ENCODE results near the gene SSU72.

SSU72 gene

DNA sequence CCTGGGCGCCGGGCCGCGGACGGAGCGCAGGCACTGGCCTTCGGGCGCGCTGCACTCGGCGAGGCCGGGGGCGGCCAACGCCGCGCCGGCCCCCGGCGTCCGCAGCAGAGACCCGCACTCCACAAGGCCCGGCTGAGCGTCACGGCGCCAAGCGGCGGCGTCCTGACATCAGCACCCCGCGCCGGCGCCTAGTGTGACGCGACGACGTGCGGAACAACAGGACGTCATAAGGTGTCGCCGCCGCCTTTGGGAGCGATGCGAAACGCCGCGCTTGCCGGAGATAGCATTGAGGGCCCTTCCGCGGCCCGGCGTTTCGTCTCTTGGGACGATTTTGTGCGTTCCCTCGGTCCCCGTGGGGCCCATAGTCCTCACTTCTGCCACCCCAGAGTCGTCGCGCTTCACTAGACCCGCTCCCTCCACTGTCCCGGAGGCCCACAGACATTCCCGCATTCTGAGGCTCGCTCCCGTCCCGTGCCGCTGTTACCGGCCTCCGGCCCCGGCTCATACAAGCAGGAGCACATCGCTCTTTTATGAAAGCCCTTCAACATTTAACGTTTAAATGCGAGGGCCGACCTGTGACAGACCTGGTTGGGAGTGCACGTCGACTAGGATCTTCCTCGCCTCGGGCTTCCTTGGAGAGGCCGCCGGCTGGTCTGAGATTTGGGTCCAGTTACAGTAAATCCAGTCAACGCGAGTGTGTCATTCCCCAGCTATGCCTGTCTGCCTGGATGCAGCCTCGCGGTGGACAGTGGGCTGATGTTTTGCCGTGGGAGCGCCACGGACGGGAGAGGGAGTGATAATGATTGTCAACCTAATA is at the start of gene SSU72:
Gene SSU72 (minus strand): TSS at position 143 of the 817 bp plus-strand sequence. CDS start 306 bp downstream, outside the sequence.
- peak; percentile 92 for DNase-seq (ENCODE audit: low read depth)

DNA sequence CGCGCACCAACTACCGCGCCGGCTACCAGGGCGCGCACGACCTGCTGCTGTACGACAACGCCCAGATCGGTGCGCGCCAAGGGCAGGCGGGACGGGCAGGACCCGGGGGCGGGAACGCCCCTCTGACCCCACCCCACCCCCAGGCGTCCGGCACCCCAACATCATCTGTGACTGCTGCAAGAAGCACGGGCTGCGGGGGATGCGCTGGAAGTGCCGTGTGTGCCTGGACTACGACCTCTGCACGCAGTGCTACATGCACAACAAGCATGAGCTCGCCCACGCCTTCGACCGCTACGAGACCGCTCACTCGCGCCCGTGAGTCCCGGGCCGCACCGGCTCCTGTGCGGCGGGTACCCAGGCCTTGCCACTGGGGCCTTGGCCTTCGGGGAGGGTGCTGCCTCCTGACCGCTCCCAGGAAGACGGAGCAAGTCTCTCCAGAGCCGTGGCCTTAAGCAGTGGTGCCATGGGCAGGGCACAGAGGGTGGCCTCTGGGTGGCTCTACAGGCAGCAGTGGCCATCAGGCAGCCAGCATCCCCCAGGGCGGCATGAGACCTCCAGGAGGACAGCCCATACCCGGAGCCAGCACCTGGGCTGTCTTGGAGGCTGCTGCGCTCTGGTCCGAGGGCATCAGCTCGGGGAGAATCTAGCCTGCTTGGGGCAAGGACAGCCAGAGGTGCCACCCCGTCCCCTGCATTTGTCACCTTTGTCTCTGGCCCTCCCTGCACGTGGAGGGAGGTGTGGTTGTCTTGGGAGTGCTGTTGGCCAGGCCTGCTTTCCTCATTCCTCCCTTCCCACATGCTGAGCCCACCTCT is 49.2 kb upstream of the SSU72 start:
- DNase-seq (ENCODE audit: low read depth): no peak

DNA sequence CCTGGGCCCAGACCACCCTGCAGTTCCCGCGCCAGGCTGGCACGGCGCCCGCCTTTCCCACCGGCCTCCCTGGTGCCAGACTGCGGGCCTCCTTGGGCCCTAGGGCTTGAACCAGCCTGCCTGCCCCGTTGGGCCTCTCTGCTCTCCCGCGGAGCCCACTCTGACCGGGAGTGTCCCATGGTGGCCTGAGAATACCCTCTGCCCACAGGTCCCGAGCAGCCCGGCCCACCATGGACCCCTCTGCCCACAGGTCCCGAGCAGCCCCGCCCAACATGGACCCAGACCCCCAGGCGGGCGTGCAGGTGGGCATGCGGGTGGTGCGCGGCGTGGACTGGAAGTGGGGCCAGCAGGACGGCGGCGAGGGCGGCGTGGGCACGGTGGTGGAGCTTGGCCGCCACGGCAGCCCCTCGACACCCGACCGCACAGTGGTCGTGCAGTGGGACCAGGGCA is 48.5 kb upstream of the SSU72 start:
- DNase-seq (ENCODE audit: low read depth): no peak

DNA sequence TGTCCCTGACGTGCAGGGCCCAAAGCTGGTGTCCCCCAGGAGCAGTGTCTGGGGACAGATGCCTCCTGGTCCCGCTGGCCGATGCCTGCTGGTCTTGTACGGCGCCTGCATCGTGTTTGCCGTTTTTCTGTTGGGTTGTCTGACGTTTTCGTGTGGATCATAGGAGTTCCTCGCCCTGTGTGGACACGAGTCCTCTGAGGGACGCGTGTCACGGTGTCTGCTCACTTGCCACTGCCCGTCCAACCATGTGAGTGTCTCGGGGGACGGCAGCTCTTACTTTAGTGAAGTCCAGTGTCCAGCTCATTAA is 48.1 kb upstream of the SSU72 start:
- DNase-seq (ENCODE audit: low read depth): no peak

DNA sequence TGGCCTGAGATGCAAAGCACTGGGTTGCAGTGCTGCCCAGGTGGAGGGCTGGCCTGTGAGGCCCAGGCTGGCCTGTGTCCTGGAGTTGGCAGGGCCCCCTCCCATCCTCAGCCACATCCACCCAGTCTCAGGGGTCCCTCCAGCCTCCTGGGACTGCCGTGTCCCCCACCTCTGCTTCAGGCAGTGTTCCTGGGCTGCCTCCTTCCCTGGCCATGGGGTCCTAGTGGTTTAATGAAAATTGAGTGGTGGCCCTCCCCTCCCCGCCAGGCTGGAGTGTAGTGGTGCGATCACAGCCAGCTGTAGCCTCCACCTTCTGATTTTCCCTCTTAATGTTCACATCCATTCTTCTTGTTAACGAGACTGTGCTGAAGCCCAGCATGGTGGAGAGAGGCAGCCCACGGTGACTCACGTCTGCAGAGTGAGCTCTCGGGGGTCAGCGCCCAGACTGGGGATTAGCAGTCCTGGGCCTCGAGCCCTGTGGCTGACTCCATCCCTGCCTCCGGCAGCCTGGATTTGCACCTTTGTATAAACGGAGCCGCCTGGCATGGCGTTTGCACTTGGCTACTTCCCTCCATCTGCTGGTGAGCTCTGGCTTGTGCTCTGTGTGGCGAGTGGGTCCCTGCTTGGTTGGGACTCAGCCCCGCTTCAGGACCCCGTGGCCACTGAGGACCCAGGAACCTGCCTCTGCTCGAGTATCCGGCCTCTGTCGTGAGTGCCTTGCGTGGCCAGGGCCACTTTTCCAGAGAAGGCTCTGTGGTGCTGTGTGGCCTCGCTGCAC is 47.5 kb upstream of the SSU72 start:
- DNase-seq (ENCODE audit: low read depth): no peak

DNA sequence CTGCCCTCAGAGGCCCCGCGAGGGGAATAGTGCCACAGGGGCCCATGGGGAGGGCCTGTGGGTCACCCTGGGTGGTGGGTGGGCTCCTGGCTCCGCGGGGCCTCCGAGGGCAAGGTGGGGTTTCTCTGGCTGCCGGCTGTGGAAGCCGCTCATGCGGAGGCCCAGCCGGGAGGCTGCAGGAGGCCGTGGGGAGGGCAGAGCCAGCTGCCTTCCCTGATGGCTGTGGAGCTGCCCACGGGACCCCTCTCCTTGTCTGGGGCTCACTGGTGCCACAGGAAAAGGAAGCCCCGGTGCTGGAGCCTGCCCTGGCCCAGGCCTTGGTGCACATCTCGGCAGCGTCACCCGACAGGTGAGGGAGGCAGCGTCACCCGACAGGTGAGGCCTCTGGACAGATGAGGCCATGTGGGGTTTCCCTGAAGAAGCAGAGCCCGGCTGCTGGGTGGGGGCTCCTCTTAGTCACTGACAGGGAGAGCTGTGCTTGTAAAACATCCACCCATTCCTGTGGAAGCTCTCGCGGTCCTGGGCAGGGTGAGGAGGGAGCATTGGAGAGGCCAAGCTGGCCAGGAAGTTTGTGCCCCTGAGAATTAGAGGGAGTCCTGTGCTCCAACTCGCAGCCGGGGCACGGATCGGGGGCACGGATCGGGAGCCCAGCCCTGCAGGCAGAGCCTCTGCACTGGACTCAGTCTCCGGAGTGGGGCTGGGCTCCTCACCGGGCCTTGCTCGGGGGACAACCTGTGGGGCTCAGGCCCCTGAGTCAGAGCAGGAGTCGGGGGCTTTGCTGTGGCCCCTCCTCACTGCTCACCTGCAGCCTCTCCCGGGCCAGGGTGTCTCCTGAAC is 46.7 kb upstream of the SSU72 start:
- no peak for DNase-seq (ENCODE audit: low read depth)

DNA sequence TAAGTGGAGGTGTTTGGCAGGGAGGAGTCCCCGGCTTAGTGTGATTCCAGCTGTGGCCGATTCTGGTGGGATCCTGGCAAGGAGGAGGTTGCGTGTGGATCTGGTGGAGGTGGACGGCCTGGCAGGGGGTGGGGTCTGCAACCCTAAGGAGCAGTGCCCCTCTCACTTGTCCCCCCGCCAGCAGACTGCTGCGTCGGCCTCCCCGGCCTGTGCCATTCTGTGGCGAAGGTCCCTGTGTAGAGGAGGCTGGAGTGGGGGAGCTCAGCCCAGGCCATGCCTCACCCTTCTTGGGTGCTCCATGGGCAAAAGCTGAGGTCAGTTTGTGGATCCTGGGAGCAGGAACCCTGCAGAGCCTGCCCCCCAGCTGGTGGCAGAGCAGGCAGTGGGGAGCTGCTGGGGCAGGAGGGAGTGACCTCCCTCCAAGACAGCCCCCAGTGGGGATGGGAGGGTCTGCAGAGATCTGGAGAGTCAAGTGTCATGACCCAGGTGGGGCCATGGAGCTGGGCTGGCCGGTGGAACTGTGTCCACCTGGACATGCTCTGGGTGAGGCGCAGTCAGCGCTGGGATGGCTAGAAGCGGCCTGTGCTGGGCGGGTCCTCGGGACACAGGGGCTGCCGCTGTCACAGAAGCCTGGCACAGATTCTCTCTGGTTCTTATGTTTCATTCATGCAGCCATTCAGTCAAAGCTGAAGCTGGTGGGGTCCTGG is 45.9 kb upstream of the SSU72 start:
- DNase-seq (ENCODE audit: low read depth): no peak

DNA sequence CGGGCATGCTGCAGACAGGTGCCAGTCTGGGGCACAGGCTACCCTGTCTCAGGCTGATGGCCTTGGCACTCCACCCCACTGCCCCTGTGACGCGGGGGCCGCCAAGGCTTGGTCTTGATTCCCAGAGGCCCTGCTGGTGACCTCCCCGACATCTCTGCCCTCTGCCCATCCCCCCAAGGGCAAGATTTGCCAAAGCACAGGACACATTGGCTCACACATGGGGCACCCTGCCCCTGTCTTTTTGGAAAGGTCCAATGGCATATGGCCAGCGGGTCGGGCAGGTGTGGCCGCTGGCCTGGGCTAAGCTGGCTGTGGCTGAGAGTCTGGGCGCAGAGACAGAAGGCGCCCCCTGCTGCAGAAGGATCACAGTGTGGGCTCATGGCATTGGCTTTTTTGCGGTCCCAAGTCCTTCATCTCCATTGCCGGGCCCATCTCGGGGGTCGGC is 45.3 kb upstream of the SSU72 start:
- DNase-seq (ENCODE audit: low read depth): no peak

DNA sequence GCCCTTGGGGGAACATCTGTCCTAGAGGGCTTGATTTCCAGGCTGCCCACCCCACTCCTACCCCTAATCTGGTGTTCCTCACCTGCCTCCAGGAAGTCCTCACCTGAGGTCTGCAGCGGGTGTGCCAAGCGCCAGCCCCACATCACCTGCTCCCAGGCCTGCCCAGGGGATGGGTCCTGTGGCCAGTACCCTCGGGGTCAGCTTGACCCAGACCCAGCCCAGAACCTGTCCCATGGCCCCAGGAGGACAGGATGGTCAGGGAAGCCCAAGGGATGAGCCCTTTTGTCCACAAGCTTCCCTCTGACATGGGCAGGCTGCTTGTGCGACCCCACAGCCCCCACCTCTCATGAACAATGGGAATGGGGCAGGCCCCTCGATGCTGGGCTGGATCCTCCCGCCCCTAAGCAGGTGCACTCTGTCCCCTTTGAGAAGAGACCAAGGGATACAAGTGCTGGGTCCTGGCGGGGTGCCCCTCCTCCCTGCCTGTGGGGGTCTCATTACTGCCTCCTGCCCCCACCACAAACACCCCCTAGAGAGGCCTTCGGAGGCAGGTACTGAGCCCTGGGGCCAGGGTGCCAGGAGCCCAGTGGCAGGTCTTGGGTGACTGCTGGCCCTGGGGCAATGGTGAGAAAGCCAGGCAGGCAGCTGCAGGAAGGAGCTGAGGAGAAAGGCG is 43.9 kb upstream of the SSU72 start:
- DNase-seq (ENCODE audit: low read depth): no peak

DNA sequence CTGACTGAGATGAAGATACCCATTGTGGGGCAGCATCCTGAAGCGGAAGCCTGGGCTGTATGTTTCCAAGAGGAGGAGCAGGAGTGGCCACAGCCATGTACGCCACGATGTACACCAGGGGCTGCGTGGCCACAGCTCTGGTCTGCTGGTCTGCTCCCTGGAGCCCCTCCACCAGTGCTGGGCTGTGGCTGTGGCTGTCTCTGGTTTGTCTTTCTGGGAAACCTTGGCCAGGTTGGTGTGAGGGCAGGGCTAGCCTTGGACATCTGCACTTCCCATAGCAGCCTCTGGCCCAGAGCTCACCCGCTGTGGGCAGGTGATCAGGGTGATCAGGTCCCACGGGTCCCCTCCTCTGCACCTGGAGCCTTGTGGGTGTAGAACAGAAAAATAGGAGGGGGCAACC is 43.3 kb upstream of the SSU72 start:
- no peak for DNase-seq (ENCODE audit: low read depth)

DNA sequence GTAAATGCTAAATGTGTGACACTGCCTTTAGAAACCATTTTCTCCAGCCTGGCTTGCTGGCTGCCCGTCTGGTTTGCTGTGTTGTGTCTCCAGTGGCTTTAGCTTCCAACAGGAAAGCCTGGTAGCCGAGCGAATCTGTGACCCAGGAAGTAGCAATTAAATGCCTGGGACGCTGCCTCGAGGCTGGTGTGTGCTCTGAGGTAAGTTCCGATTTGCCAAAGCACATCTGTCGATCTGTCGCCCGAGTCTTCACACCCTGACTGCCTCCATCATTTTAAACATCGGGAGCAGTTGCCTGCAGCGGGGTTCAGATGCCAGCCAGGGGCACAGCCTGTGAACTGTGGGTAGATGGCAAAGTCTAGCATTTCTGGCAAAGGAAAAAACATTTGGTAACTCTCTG is 42.9 kb upstream of the SSU72 start:
- no peak for DNase-seq (ENCODE audit: low read depth)

DNA sequence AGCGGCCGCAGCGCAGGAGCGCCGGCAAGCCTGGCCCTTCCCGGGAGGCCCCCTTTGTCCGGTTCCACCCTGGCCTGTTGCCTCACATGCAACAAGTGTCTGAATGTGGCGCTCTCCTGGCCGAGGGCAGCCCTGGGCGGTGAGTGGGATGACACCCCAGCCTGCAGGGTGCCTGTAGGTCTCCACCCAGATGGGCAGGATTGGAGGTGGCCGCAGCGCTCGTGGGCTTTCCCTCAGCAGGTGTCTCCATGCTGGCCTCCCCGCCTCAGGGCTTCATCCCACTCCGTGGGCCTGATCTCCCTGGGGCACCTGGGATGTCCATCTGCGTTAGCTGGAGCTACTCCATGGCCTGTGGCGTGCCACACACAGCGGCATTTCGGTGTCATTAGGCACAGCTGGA is 42.2 kb upstream of the SSU72 start:
- no peak for DNase-seq (ENCODE audit: low read depth)

DNA sequence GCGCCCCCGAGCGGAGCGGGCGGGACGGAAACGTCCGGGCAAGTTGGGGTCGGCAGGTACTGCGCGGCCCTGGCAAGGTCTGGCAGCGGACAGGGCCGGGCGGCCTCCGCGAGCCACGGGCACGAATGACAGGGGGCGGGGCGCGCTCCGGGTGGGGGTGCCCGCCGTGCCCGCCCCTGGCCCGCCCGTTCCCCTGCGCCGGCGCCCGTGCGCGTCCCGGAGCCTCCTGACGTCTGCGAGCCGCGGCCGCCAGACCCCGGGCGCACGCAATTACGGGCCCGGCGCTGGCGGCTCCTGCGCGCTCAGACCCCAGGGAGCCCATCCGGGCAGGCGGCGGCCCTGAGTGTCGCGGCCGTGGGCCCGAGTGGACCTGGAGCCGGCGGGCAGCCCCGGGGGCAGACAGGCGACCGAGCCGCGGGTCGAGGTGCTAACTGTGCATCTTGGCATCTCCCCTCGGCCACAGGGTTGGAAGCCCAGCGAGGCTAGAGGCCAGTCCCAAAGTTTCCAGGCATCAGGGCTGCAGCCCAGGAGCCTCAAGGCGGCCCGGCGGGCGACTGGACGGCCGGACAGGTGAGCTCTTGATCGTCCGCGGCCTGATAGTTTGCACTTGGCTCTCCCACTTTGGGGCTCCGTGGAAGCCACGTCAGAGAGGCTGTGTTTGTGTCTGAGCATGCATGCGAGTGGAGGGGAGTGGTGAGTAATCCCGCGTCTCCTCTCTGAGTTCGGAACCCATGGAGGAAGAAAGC is 41.6 kb upstream of the SSU72 start:
- DNase-seq (ENCODE audit: low read depth): peak; percentile 47

DNA sequence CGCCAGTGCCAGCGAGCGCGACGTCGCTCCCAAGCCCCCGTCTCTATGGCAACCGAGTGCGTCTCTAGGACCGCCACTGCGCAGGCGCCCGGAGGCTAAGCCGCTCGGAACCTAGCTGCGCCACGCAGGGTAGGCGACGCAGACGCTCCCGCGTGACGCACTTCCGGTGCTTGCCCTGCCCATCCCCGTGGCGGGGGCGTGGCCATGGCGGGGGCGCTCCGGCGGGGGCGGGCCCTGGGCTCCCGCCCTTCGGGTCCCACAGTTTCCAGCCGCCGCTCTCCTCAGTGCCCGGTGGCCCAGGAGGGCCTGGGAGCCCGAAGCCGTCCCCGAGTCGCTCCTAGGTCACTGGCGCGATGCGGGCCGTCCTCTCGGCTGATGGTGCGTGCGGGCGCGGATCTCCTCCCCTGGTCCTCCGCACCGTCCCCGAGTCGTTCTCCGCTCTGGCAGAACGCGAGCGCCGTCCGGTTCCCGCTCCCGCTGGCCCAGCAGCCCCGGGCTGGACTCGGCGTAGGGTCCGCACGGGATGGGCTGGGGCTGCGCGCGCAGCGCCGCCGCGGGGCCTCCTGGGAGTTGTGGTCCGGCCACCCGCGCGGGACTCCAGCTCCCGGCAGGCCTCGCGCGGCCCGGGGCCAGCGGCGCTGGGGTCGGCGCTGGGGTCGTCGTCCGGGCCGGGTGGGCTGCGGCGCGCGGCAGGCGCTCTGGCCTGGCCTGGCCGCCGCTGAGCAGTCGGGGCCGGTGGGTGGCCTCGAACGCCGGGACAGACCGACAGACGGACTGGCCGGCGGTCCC is 40.8 kb upstream of the SSU72 start, which contains the start of gene MIB2:
Gene MIB2 (plus strand): TSS at position 245 of the 789 bp plus-strand sequence. CDS start 7,953 bp downstream, outside the sequence.
- DNase-seq (ENCODE audit: low read depth): peak; percentile 93

DNA sequence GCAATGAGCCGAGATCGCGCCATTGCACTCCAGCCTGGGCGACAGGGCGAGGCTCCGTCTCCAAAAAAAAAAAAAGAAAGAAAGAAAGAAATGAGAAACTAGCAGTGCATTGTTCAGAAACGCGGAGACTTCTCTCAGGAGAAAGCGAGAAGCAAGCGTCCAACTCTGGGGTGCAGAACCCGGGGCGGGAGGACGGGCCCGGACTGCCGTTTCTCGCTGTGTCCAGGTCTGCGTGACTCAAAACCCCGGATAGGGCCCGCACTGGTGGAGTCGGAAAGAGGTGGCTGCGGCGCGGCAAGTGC is 40.2 kb upstream of the SSU72 start:
- no peak for DNase-seq (ENCODE audit: low read depth)

DNA sequence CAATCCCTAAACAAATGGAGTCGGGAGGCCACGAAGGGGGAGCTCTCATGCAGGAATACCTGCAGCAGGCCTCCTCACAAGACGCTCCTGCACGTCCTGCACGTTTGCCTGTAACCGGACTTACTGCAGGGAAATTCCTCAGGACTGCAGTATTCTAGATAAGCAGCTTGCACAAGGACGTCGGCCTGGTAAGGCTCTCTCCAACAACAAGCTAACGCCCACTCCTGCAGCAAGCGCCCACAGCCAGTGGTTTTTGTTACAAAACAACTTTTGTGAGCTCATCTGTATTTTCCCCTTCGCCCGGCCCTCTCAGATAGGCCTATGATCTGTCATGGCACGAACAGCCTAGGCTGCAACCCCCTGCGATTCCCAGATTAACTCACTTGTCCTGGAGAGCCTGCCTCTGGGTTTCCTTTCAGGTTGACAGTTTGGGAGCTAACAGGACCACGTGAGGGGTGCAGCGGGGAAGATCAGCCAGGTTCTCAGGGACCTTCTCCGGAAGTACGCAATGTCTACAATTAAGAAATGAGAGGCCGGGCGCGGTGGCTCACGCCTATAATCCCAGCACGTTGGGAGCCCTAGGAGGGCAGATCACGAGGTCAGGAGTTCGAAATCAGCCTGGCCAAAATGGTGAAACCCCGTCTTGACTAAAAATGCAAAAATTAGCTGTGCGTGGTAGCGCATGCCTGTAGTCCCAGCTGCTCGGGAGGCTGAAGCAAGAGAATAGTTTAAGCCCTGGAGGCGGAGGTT is 39.7 kb upstream of the SSU72 start:
- peak; percentile 61 for DNase-seq (ENCODE audit: low read depth)

DNA sequence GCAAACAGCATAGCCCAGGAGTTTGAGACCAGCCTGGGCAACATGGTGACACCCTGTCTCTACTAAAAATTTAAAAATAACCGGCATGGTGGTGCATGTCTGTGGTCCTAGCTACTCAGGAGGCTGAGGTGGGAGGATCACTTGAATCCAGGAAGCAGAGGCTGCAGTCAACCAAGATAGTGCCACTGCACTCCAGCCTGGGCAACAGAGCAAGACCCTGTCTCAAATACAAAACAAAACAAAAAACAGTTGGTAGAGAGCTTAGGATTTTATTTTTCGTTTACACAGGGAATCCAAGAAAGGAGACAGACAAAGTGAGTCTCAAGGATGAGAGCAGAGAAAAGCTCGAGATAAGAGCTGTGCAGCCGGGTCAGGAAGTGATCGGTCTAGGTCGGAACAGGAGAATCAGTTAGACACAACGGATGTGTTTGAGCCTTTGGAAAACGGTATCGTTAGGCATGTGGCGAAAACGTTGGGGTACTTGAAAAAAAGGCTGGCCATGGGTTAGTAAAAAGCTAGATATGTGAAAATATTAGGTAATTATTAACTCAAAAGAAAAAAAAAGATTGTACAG is 38.9 kb upstream of the SSU72 start:
- no peak for DNase-seq (ENCODE audit: low read depth)

DNA sequence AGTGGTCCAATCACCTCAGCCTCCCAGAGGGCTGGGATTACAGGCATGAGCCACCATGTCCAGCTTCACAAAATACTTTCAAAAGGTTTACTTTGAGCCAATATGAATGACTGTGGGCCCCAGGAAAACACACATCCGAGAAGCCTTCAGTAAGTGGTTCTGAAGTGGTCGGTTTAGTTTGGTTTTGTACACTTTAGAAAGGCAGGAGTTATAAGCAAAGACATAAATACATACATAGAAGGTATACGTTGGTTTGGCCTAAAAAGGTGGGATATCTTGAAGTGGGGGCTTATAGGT is 37.4 kb upstream of the SSU72 start:
- DNase-seq (ENCODE audit: low read depth): no peak

Measured in fibroblast of gingiva (primary cell).